B cell (primary cell): ENCODE measurements around the gene STYXL1. TPM values are rescaled to one million over a fixed set of nuclear protein-coding genes. Genes with fewer than 3 reads are reported as not detected.
"Not testable (repeated sequence)": the region's sequence is repeated elsewhere in the genome, so short reads cannot be mapped to it uniquely, and the experiment has no call there.

ENCODE experiments used
- ATAC-seq: fragments of 200-7000 bp; cut with Tn5 transposase; one replicate; pipeline ENCODE4 v1.10.0; 2021; ENCODE audit warnings: low read depth, mild to moderate bottlenecking, moderate number of reproducible peaks, moderate library complexity
- CTCF ChIA-PET: fragments of 350-600 bp; sonication (Branson Sonifier 250); formaldehyde crosslinking; loops from one replicate; lab custom pipeline; 2021; ENCODE audit warnings: antibody characterized with exemption, inconsistent platforms; lab: Charles Lee
- POLR2A ChIA-PET: fragments of 350-600 bp; sonication (Branson Sonifier 250); formaldehyde crosslinking; loops from one replicate; lab custom pipeline; 2021; ENCODE audit warnings: antibody characterized with exemption; lab: Charles Lee
- DNase-seq: peaks from one replicate; pipeline ENCODE4 v3.0.0; 2013
- H2AFZ ChIP-seq: 2 replicates; pipeline ENCODE4 v1.6.1; 2012; ENCODE audit warnings: mild to moderate bottlenecking, low read depth, low read length; ENCODE audit not compliant: insufficient read depth, poor library complexity, severe bottlenecking
- H3K27ac ChIP-seq, 2 donors: 1 replicate in 1 of 2; 2 replicates in 1 of 2; pipeline ENCODE4 v1.5.1; 2012 to 2013; ENCODE audit warnings: low read length in 2 of 2, mild to moderate bottlenecking in 2 of 2, moderate library complexity in 1 of 2
- H3K27me3 ChIP-seq, 4 experiments: fragments of 200-600 bp in 1 of 4; sonication (generic) in 1 of 4; replicated peaks in 1 of 4; 1 replicate in 2 of 4; 2 replicates in 2 of 4; pipeline versions ENCODE4 v1.6.1 to v1.7.0; 2013 to 2016; ENCODE audit warnings: low read length in 3 of 4, mild to moderate bottlenecking in 2 of 4, mixed read lengths in 1 of 4, moderate library complexity in 1 of 4; ENCODE audit not compliant: insufficient read depth in 4 of 4, control insufficient read depth in 3 of 4; ENCODE audit errors: control extremely low read depth in 1 of 4
- H3K36me3 ChIP-seq, 2 experiments: replicated peaks in 1 of 2; 1 replicate in 1 of 2; 2 replicates in 1 of 2; pipeline versions ENCODE4 v1.6.1 to v1.7.1; 2013; ENCODE audit warnings: low read length in 1 of 2; ENCODE audit not compliant: insufficient read depth in 2 of 2, control insufficient read depth in 1 of 2; ENCODE audit errors: control extremely low read depth in 1 of 2, extremely low read depth in 1 of 2
- H3K4me1 ChIP-seq, 2 donors: fragments of 200-600 bp in 1 of 2; sonication (generic) in 1 of 2; 1 replicate in 1 of 2; 2 replicates in 1 of 2; pipeline versions ENCODE4 v1.5.1 to v1.6.1; 2013 to 2017; ENCODE audit warnings: low read length in 2 of 2; ENCODE audit not compliant: control insufficient read depth in 2 of 2, insufficient read depth in 2 of 2
- H3K4me2 ChIP-seq: replicated peaks from 2 replicates; pipeline ENCODE3; 2012; ENCODE audit warnings: mild to moderate bottlenecking, low read depth, low read length; ENCODE audit not compliant: poor library complexity, severe bottlenecking
- H3K4me3 ChIP-seq, 5 experiments: fragments of 200-600 bp in 1 of 5; sonication (generic) in 1 of 5; 1 replicate in 3 of 5; 2 replicates in 2 of 5; pipeline versions ENCODE4 v1.5.1 to v1.7.0; 2011 to 2016; ENCODE audit warnings: low read length in 4 of 5, mild to moderate bottlenecking in 4 of 5, low read depth in 2 of 5, control low read depth in 1 of 5, moderate library complexity in 1 of 5; ENCODE audit not compliant: insufficient read depth in 1 of 5; ENCODE audit errors: control extremely low read depth in 1 of 5, extremely low read depth in 1 of 5
- H3K79me2 ChIP-seq: fragments of 200-600 bp; sonication (generic); one replicate; pipeline ENCODE4 v1.6.0; 2016; ENCODE audit warnings: low read length; ENCODE audit not compliant: control insufficient read depth, insufficient read depth
- H3K9ac ChIP-seq: fragments of 200-600 bp; sonication (generic); 2 replicates; pipeline ENCODE4 v1.6.1; 2017; ENCODE audit warnings: mild to moderate bottlenecking, low read length, moderate library complexity
- H3K9me3 ChIP-seq, 3 donors: one replicate each; pipeline versions ENCODE4 v1.6.1 to v1.7.1; 2013; ENCODE audit warnings: low read length in 2 of 3; ENCODE audit not compliant: control insufficient read depth in 2 of 3, insufficient read depth in 1 of 3; ENCODE audit errors: control extremely low read depth in 1 of 3
- H4K20me1 ChIP-seq: 2 replicates; pipeline ENCODE4 v1.6.0; 2012; ENCODE audit warnings: mild to moderate bottlenecking, low read length; ENCODE audit not compliant: insufficient read depth, control insufficient read depth, poor library complexity, severe bottlenecking
- H3K27ac Mint-ChIP-seq: one replicate; pipeline ENCODE4 v1.8.0; 2021; ENCODE audit warnings: mixed read lengths
- H3K27me3 Mint-ChIP-seq: one replicate; pipeline ENCODE4 v1.8.0; 2021; ENCODE audit warnings: mixed read lengths
- H3K4me1 Mint-ChIP-seq: one replicate; pipeline ENCODE4 v1.8.0; 2021; ENCODE audit warnings: mixed read lengths
- H3K4me3 Mint-ChIP-seq: one replicate; pipeline ENCODE4 v1.8.0; 2021; ENCODE audit warnings: mixed read lengths
- H3K9me3 Mint-ChIP-seq: one replicate; pipeline ENCODE4 v1.8.0; 2022; ENCODE audit warnings: mixed read lengths; ENCODE audit not compliant: insufficient read depth
- CTCF ChIP-seq: fragments of 200-600 bp; IDR thresholded peaks from one replicate; pipeline ENCODE4 v1.8.0; 2022; ENCODE audit warnings: antibody characterized with exemption, mild to moderate bottlenecking
- WGBS: methylation state at CpG from one replicate; pipeline ENCODE4 v1.1.5; 2013; ENCODE audit warnings: missing lambda C conversion rate; ENCODE audit not compliant: insufficient coverage; 5-methylcytosine and 5-hydroxymethylcytosine counted together
- intact Hi-C: fragments of 100-400 bp; cut with micrococcal nuclease; formaldehyde crosslinking; loops from one replicate; pipeline ENCODE4 v1.10.0; 2022
- polyA plus RNA-seq: library from polyadenylated mRNA; depleted of rRNA; stranded (reverse); fragments of >200 nt; gene quantifications from 2 replicates; pipeline ENCODE4 v1.2.3, GENCODE V29; 2012
- total RNA-seq, 2 donors: library from RNA; stranded (reverse); fragments of 120-200 nt in 1 of 2; gene quantifications; 1 replicate in 1 of 2; 2 replicates in 1 of 2; pipeline versions ENCODE4 v1.2.3 to v1.2.4, GENCODE V29; 2013 to 2022

The STYXL1 gene
- total and polyA plus RNA-seq, 2 donors (not counting 1 experiment from before 2014, with no cell fraction given) = 15.2 to 29.3 TPM

- peaks cover 14% of the 10 kb centered on the region for H3K27me3 Mint-ChIP-seq
- 94% methylated on average over 4 of the region's 5 CpGs for WGBS
These were observed 45.7 kb upstream of the STYXL1 start for GRCh38 chr7:76093531-76093930.

GRCh38 chr7:76091506-76091905, 43.7 kb upstream of the STYXL1 start:
- no peak overlapping the region for H3K9ac ChIP-seq
- no peak overlapping the region for H3K27ac Mint-ChIP-seq
- H3K9me3 Mint-ChIP-seq = no peaks in the 10 kb centered on the region
- H3K4me3 Mint-ChIP-seq = no peak overlapping the region
- ChIA-PET CTCF (no interaction called here), POLR2A (no interaction called here)
- no peaks in the 10 kb centered on the region for H3K79me2 ChIP-seq
- H4K20me1 ChIP-seq = no peaks in the 10 kb centered on the region
- ATAC-seq = no peak
- no peaks in the 10 kb centered on the region for H3K4me1 ChIP-seq
- 87% methylated on average over 3 of the region's 5 CpGs for WGBS
- H2AFZ ChIP-seq = no peak overlapping the region
- H3K9me3 ChIP-seq = no peaks in the 10 kb centered on the region
- peaks cover 0 to 3% (median 0%) of the 10 kb centered on the region in 4 experiments for H3K27me3 ChIP-seq
- no peak overlapping the region for H3K4me3 ChIP-seq
- no peaks in the 10 kb centered on the region for H3K36me3 ChIP-seq
- intact Hi-C loops = no loop called here
- no peak overlapping the region for H3K4me2 ChIP-seq
- H3K27ac ChIP-seq = no peak overlapping the region
- no peaks in the 10 kb centered on the region for H3K4me1 Mint-ChIP-seq
- H3K27me3 Mint-ChIP-seq = peaks cover 10% of the 10 kb centered on the region
- no peak for DNase-seq
- no peak for TF ChIP-seq CTCF

More at GRCh38 chr7:76093531-76093930, 45.7 kb upstream of the STYXL1 start:
- intact Hi-C loops, CTCF ChIA-PET, H3K4me2 ChIP-seq, H3K4me1 ChIP-seq, H3K36me3 ChIP-seq, H3K27ac ChIP-seq, ATAC-seq, H3K9me3 ChIP-seq, H3K27me3 ChIP-seq, H3K9ac ChIP-seq, H3K79me2 ChIP-seq, H3K27ac Mint-ChIP-seq, DNase-seq, H3K4me3 Mint-ChIP-seq, H3K4me3 ChIP-seq, H2AFZ ChIP-seq, H4K20me1 ChIP-seq, H3K9me3 Mint-ChIP-seq, H3K4me1 Mint-ChIP-seq: not testable (repeated sequence)
- POLR2A ChIA-PET = interaction anchor here (0.6 kb wide), 1 partner anchor 9 kb away, joined by 3 read pairs; no protein-coding TSS in a partner anchor
